Left forelimb (tissue), 1 donor: Measurements from ENCODE around the gene VASH2.
"Not testable (repeated sequence)": the region's sequence is repeated elsewhere in the genome, so short reads cannot be mapped to it uniquely, and the experiment has no call there.

Experiments
- DNase-seq: peaks from one replicate; pipeline ENCODE4 v3.0.0-alpha.2; 2018; ENCODE audit warnings: low spot score

The VASH2 gene

GRCh38 chr1:212981025-212981495 lies 30.7 kb downstream of the VASH2 start:
- DNase-seq: no peak

GRCh38 chr1:212981571-212982328 lies 31.4 kb downstream of the VASH2 start:
- no peak for DNase-seq

- no peak for DNase-seq
Observed at GRCh38 chr1:212982430-212983152, 32.2 kb downstream of the VASH2 start.

- DNase-seq: no peak
Observed at GRCh38 chr1:212983482-212983881, 33.1 kb downstream of the VASH2 start.

- no peak for DNase-seq
Observed at GRCh38 chr1:212984522-212985291, 34.4 kb downstream of the VASH2 start.

- DNase-seq: no peak
Observed at GRCh38 chr1:212986551-212986950, 36.2 kb downstream of the VASH2 start.

GRCh38 chr1:212987702-212988322 lies 37.5 kb downstream of the VASH2 start:
- no peak for DNase-seq

GRCh38 chr1:212990276-212990675 lies 39.9 kb downstream of the VASH2 start:
- DNase-seq: no peak

- DNase-seq: not testable (repeated sequence)
Observed at GRCh38 chr1:212993960-212994359, 43.6 kb downstream of the VASH2 start.

- DNase-seq: no peak
Observed at GRCh38 chr1:212994926-212995325, 44.6 kb downstream of the VASH2 start.

- DNase-seq: no peak
Observed at GRCh38 chr1:213003256-213003655, 52.9 kb downstream of the VASH2 start.

- DNase-seq: no peak
Observed at GRCh38 chr1:213008564-213008963, 58.2 kb downstream of the VASH2 start.

GRCh38 chr1:213014642-213015041 lies 64.3 kb downstream of the VASH2 start:
- no peak for DNase-seq

GRCh38 chr1:213015099-213016050 lies 65.0 kb downstream of the VASH2 start, which contains the start of gene ANGEL2:
Gene ANGEL2, minus strand, starts transcription at chr1:213015867. Its CDS starts 196 bp downstream, at chr1:213015671.
- peak; percentile 95 for DNase-seq

- no peak for DNase-seq
Observed at GRCh38 chr1:213017447-213018273, 67.3 kb downstream of the VASH2 start.

- no peak for DNase-seq
Observed at GRCh38 chr1:213019450-213019849, 69.1 kb downstream of the VASH2 start.

GRCh38 chr1:213020016-213020415 lies 69.7 kb downstream of the VASH2 start:
- no peak for DNase-seq

- not testable (repeated sequence) for DNase-seq
Observed at GRCh38 chr1:213027024-213027423, 76.7 kb downstream of the VASH2 start.

- no peak for DNase-seq
Observed at GRCh38 chr1:213032651-213033050, 82.3 kb downstream of the VASH2 start.

- no peak for DNase-seq
Observed at GRCh38 chr1:213034713-213035112, 84.4 kb downstream of the VASH2 start.
